PC-9 (cell line): ENCODE measurements around the gene SLC6A8. TPM values are rescaled to one million over a fixed set of nuclear protein-coding genes. Genes with fewer than 3 reads are reported as not detected.

Source experiments
- BruUV-seq: library from RNA; stranded (reverse); fragments of 400-500 nt; replicated peaks from 2 replicates; lab custom pipeline; 2021; lab: Mats Ljungman, UMichigan
- CTCF ChIA-PET: fragments of 300-600 bp; sonication (Branson Sonifier 250); formaldehyde crosslinking; loops from one replicate; lab custom pipeline; 2022; ENCODE audit warnings: antibody characterized with exemption; lab: Charles Lee
- POLR2A ChIA-PET: fragments of 300-600 bp; sonication (Branson Sonifier 250); formaldehyde crosslinking; loops from one replicate; lab custom pipeline; 2022; ENCODE audit warnings: antibody characterized with exemption; ENCODE audit not compliant: unreplicated experiment; lab: Charles Lee
- DNase-seq, 2 experiments: peaks; one replicate each; pipeline versions ENCODE4 v3.0.0 to v3.0.0-alpha.2; 2015 to 2022; ENCODE audit warnings: mixed read lengths in 1 of 2
- H2AFZ ChIP-seq: fragments of 200-600 bp; sonication (generic); 2 replicates; pipeline ENCODE4 v1.8.1; 2017; ENCODE audit warnings: antibody characterized with exemption
- H3F3A ChIP-seq: fragments of 200-600 bp; sonication (generic); 2 replicates; pipeline ENCODE4 v1.8.1; 2017; ENCODE audit warnings: antibody characterized with exemption, mild to moderate bottlenecking, low read depth; ENCODE audit not compliant: insufficient read depth
- H3K27ac ChIP-seq: fragments of 200-600 bp; sonication (generic); 2 replicates; pipeline ENCODE4 v1.6.1; 2016; ENCODE audit warnings: mixed run types
- H3K27me3 ChIP-seq: fragments of 200-600 bp; sonication (generic); 2 replicates; pipeline ENCODE4 v1.6.1; 2016; ENCODE audit warnings: low read depth, mixed run types; ENCODE audit not compliant: insufficient read depth
- H3K36me3 ChIP-seq: fragments of 200-600 bp; sonication (generic); 2 replicates; pipeline ENCODE4 v1.6.1; 2016; ENCODE audit warnings: low read depth, mixed run types
- H3K4me1 ChIP-seq: fragments of 200-600 bp; sonication (generic); replicated peaks from 2 replicates; pipeline ENCODE4 v1.6.1; 2016; ENCODE audit warnings: mixed run types; ENCODE audit not compliant: insufficient read depth
- H3K4me2 ChIP-seq: fragments of 200-600 bp; sonication (generic); 2 replicates; pipeline ENCODE4 v1.6.1; 2017; ENCODE audit warnings: mixed run types
- H3K4me3 ChIP-seq: fragments of 200-600 bp; sonication (generic); 2 replicates; pipeline ENCODE4 v1.6.1; 2016; ENCODE audit warnings: mixed run types
- H3K79me2 ChIP-seq: fragments of 200-600 bp; sonication (generic); 2 replicates; pipeline ENCODE4 v1.6.1; 2017; ENCODE audit warnings: low read depth, mixed run types
- H3K9me2 ChIP-seq: fragments of 200-600 bp; sonication (generic); 2 replicates; pipeline ENCODE4 v1.8.1; 2017; ENCODE audit warnings: mild to moderate bottlenecking; ENCODE audit not compliant: insufficient read depth
- H3K9me3 ChIP-seq: fragments of 200-600 bp; sonication (generic); 2 replicates; pipeline ENCODE4 v1.8.1; 2016; ENCODE audit warnings: low read depth; ENCODE audit not compliant: insufficient read depth
- H4K20me1 ChIP-seq: fragments of 200-600 bp; sonication (generic); 2 replicates; pipeline ENCODE4 v1.8.1; 2017; ENCODE audit not compliant: insufficient read depth
- EZH2 ChIP-seq: fragments of 200-600 bp; sonication (generic); IDR thresholded peaks from 2 replicates; pipeline ENCODE4 v1.8.0; 2017; ENCODE audit warnings: antibody characterized with exemption, low read depth
- intact Hi-C: fragments of 100-400 bp; cut with micrococcal nuclease; formaldehyde crosslinking; loops from one replicate; pipeline ENCODE4 v1.10.0; 2022; ENCODE audit not compliant: unreplicated experiment
- total RNA-seq: library from RNA; stranded (reverse); gene quantifications from 2 replicates; pipeline ENCODE4 v1.2.3, GENCODE V29; 2021
- TF ChIP-seq, protein P1 (sequence below): fragments of 200-600 bp; sonication (generic); conservative IDR thresholded peaks from 2 replicates; pipeline ENCODE4 v1.6.1; 2017; ENCODE audit warnings: mixed run types, antibody characterized with exemption, mild to moderate bottlenecking, moderate library complexity

Gene SLC6A8
- total RNA-seq, 1 experiment from 2014 or later = 40.5 TPM

DNA sequence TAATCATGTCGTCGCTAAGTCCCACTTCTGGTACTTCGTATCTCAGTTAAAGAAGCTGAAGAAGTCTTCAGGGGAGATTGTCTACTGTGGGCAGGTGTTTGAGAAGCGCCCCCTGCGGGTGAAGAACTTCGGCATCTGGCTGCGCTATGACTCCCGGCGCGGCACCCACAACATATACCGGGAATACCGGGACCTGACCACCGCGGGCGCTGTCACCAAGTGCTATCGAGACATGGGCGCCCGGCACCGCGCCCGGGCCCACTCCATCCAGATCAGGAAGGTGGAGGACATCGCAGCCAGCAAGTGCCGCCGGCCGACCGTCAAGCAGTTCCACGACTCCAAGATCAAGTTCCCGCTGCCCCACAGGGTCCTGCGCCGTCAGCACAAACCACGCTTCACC is 25.5 kb upstream of the SLC6A8 start:
- Histone ChIP-seq H3K4me1 (no peaks in the 10 kb centered on the region), H3K4me2 (no peak overlapping the region), H3K36me3 (no peaks in the 10 kb centered on the region), H3K9me2 (no peaks in the 10 kb centered on the region), H3K79me2 (no peaks in the 10 kb centered on the region), H3F3A (no peaks in the 10 kb centered on the region), H3K9me3 (no peaks in the 10 kb centered on the region), H3K27me3 (peaks cover 24% of the 10 kb centered on the region; the same call in 1 of the 2 replicates), H3K27ac (no peak overlapping the region), H3K4me3 (no peak overlapping the region), H2AFZ (no peak overlapping the region), H4K20me1 (no peaks in the 10 kb centered on the region)
- CTCF ChIA-PET = no interaction called here
- POLR2A ChIA-PET = no interaction called here
- intact Hi-C loops = loop anchor here (10.0 kb wide), 1 partner anchor 627 kb away; no protein-coding TSS in a partner anchor
- BruUV-seq = no TSS peak
- TF ChIP-seq, protein P1, sequence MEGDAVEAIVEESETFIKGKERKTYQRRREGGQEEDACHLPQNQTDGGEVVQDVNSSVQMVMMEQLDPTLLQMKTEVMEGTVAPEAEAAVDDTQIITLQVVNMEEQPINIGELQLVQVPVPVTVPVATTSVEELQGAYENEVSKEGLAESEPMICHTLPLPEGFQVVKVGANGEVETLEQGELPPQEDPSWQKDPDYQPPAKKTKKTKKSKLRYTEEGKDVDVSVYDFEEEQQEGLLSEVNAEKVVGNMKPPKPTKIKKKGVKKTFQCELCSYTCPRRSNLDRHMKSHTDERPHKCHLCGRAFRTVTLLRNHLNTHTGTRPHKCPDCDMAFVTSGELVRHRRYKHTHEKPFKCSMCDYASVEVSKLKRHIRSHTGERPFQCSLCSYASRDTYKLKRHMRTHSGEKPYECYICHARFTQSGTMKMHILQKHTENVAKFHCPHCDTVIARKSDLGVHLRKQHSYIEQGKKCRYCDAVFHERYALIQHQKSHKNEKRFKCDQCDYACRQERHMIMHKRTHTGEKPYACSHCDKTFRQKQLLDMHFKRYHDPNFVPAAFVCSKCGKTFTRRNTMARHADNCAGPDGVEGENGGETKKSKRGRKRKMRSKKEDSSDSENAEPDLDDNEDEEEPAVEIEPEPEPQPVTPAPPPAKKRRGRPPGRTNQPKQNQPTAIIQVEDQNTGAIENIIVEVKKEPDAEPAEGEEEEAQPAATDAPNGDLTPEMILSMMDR = no peak
- no peak for TF ChIP-seq EZH2
- no peak for DNase-seq

DNA sequence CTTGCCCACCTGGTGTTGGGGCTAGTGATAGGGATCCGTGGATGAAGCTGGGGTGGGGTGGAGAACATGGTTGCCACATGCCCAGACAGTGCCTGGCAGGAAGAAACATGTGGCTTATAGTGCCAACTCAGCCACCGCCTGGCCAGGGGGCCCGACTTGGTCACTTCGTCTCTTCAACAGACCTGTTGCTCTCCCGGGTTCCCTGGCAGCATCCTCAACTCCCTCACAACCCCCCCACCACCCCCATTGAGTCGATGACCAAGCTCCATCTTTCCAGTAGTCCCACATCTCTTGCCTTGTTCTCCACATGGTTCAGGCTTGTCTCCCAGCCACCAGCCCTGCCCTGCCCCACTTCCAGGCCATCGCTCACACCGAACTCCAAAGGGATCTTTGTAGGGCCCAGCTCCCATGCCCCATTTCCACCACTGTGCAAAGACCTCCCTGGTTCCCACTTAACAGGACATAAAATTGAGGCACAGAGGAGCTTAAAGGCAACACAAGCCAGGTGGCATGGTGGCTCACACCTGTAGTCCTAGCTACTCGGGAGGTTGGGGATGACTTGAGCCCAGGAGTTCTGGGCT is 21.9 kb upstream of the SLC6A8 start:
- Histone ChIP-seq H3K9me2 (no peaks in the 10 kb centered on the region), H4K20me1 (no peaks in the 10 kb centered on the region), H3K4me3 (no peak overlapping the region), H3K27ac (no peak overlapping the region), H3K4me1 (no peaks in the 10 kb centered on the region), H3K9me3 (no peaks in the 10 kb centered on the region), H3K79me2 (no peaks in the 10 kb centered on the region), H3F3A (no peaks in the 10 kb centered on the region), H3K4me2 (no peak overlapping the region), H2AFZ (no peak overlapping the region), H3K27me3 (peaks cover 21% of the 10 kb centered on the region; the same call in 1 of the 2 replicates), H3K36me3 (no peaks in the 10 kb centered on the region)
- ChIA-PET CTCF (interaction anchor here (0.6 kb wide), 1 partner anchor 17 kb away, joined by 5 read pairs; no protein-coding TSS in a partner anchor), POLR2A (no interaction called here)
- TF ChIP-seq EZH2 = no peak
- TF ChIP-seq, protein P1 = no peak
- no peak for DNase-seq
- intact Hi-C loops = loop anchor here (5.0 to 10.0 kb wide), 2 partner anchors 129 to 631 kb away; no protein-coding TSS in a partner anchor
- no TSS peak for BruUV-seq

DNA sequence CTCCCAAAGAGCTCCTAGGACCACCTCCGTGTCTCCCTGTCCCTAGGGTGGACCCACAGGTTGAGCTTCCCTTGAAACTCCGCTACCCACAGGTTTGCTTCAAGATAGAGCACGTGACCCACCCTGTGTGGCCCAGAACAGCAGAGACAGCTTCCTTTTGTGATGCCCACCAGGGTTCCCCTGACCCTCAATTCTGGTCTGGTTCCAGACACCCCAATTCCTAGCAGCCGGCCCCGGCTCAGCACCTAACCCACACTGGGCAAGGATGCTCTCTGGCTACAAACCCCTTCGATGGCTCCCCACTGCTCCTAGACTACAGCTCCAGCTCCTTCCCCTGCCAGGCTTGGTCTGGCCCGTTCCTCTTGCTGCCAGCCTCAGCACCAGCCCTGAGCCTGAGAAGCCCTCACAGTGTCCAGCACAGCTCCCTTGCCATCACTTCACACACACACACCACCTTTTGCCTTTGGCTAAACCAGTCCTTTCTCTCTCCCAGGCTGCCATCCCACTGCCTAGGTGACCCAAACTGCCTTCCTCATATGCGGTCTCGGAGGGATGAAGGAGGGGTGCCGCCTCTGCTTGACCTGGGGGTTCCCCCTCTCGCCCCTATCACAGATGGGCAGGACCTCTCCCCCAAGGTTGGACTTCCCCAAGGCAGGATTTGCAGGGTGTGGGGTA is 20.3 kb upstream of the SLC6A8 start:
- H4K20me1 ChIP-seq = no peaks in the 10 kb centered on the region
- intact Hi-C loops = loop anchor here (5.0 to 10.0 kb wide), 2 partner anchors 130 to 633 kb away; no protein-coding TSS in a partner anchor
- H3K9me2 ChIP-seq = no peaks in the 10 kb centered on the region
- H3K9me3 ChIP-seq = no peaks in the 10 kb centered on the region
- no peak overlapping the region for H3K4me2 ChIP-seq
- H2AFZ ChIP-seq = no peak overlapping the region
- no peak for TF ChIP-seq EZH2
- TF ChIP-seq, protein P1 = no peak
- ChIA-PET POLR2A (no interaction called here), CTCF (interaction anchor here (0.5 to 1.8 kb wide), 8 partner anchors 10 to 149 kb away, joined by 3 to 12 read pairs (median 6); no protein-coding TSS in a partner anchor)
- no peak for DNase-seq
- no peak overlapping the region for H3K27ac ChIP-seq
- peaks cover 21% of the 10 kb centered on the region; the same call in 1 of the 2 replicates for H3K27me3 ChIP-seq
- H3K36me3 ChIP-seq = no peaks in the 10 kb centered on the region
- no TSS peak for BruUV-seq
- H3F3A ChIP-seq = no peaks in the 10 kb centered on the region
- no peaks in the 10 kb centered on the region for H3K4me1 ChIP-seq
- H3K4me3 ChIP-seq = no peak overlapping the region
- no peaks in the 10 kb centered on the region for H3K79me2 ChIP-seq
